ENCODE data around the gene ARHGEF4. TPM values are rescaled to one million over a fixed set of nuclear protein-coding genes. Genes with fewer than 3 reads are reported as not detected.

The ARHGEF4 gene
- total RNA-seq, 1 donor from 2014 or later = 9.3 TPM

- DNase-seq (ENCODE audit: low read depth) = no peak
- H3K27me3 ChIP-seq (ENCODE audit: control insufficient read depth, insufficient read depth, low read length) = peaks cover 2% of the 10 kb centered on the region
- no peak overlapping the region for H3K4me3 ChIP-seq (ENCODE audit: low read depth, low read length)
- no peaks in the 10 kb centered on the region for H3K36me3 ChIP-seq (ENCODE audit: control insufficient read depth, insufficient read depth, low read length)
- TF ChIP-seq, protein P1, sequence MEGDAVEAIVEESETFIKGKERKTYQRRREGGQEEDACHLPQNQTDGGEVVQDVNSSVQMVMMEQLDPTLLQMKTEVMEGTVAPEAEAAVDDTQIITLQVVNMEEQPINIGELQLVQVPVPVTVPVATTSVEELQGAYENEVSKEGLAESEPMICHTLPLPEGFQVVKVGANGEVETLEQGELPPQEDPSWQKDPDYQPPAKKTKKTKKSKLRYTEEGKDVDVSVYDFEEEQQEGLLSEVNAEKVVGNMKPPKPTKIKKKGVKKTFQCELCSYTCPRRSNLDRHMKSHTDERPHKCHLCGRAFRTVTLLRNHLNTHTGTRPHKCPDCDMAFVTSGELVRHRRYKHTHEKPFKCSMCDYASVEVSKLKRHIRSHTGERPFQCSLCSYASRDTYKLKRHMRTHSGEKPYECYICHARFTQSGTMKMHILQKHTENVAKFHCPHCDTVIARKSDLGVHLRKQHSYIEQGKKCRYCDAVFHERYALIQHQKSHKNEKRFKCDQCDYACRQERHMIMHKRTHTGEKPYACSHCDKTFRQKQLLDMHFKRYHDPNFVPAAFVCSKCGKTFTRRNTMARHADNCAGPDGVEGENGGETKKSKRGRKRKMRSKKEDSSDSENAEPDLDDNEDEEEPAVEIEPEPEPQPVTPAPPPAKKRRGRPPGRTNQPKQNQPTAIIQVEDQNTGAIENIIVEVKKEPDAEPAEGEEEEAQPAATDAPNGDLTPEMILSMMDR (IDR thresholded peaks at IDR 0.05; ENCODE audit: insufficient read depth, low read length, poor library complexity, severe bottlenecking) = no peak
These were observed 11.2 kb downstream of the ARHGEF4 start for GRCh38 chr2:130847776-130848525.

- DNase-seq (ENCODE audit: low read depth) = no peak
- no peaks in the 10 kb centered on the region for H3K36me3 ChIP-seq (ENCODE audit: control insufficient read depth, insufficient read depth, low read length)
These were observed 12.0 kb downstream of the ARHGEF4 start for GRCh38 chr2:130848526-130849210.

GRCh38 chr2:130849896-130850787 lies 13.4 kb downstream of the ARHGEF4 start:
- TF ChIP-seq, protein P1 (IDR thresholded peaks at IDR 0.05; ENCODE audit: insufficient read depth, low read length, poor library complexity, severe bottlenecking) = no peak
- Histone ChIP-seq H3K36me3 (ENCODE audit: control insufficient read depth, insufficient read depth, low read length) (no peaks in the 10 kb centered on the region), H3K27me3 (ENCODE audit: control insufficient read depth, insufficient read depth, low read length) (no peaks in the 10 kb centered on the region), H3K4me3 (ENCODE audit: low read depth, low read length) (no peak overlapping the region)
- DNase-seq (ENCODE audit: low read depth) = no peak

More at GRCh38 chr2:130848526-130849210, 12.0 kb downstream of the ARHGEF4 start:
- Histone ChIP-seq H3K27me3 (ENCODE audit: control insufficient read depth, insufficient read depth, low read length) (no peaks in the 10 kb centered on the region), H3K4me3 (ENCODE audit: low read depth, low read length) (no peak overlapping the region)
- TF ChIP-seq, protein P1 (IDR thresholded peaks at IDR 0.05; ENCODE audit: insufficient read depth, low read length, poor library complexity, severe bottlenecking) = no peak

DNA sequence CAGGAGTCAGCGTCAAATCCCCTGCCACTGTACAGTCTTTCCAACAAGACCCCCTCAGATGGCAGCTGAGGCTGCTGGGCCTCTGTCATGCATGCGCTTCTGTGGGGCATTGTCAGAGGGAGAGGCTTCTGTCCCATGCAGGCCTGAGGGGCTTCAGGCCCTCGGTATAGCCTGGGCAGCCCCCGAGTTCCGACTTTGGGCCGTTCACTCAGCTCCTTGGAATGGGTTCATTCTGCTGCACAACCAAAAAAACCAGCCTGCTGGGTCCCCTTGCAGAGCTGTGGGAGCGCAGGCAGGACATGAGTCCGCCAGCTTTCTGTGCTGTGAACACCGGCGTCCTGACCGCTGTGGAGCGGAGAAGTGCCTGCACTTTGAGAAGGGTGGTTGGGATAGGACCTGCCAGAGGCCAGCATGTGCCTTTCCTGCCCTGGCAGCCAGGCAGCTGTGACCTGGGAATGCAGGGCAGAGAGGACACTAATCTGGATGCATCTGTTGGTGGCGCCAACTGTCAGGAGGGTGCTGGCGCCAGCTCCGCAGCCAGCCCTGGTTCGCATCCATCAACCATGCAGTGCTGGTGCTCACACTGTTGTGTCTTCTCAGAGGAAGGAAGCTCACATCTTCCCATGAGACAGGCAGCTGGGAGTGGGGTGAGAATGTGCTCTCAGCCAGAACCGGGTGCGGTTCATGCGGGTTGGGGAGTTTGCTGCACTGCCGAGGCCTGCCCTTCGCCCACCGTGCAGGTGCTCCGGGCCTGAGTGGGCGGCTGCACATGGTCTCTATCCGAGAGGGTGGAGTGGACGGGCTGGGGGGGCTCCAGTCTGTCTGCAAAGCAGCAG lies 14.3 kb downstream of the ARHGEF4 start:
- TF ChIP-seq, protein P1 (IDR thresholded peaks at IDR 0.05; ENCODE audit: insufficient read depth, low read length, poor library complexity, severe bottlenecking) = no peak
- no peaks in the 10 kb centered on the region for H3K36me3 ChIP-seq (ENCODE audit: control insufficient read depth, insufficient read depth, low read length)
- no peak overlapping the region for H3K4me3 ChIP-seq (ENCODE audit: low read depth, low read length)
- no peaks in the 10 kb centered on the region for H3K27me3 ChIP-seq (ENCODE audit: control insufficient read depth, insufficient read depth, low read length)
- no peak for DNase-seq (ENCODE audit: low read depth)
